OCI-LY7 (cell line): Measurements from ENCODE around the gene PRKAB1. TPM values are rescaled to one million over a fixed set of nuclear protein-coding genes. Genes with fewer than 3 reads are reported as not detected.

Experiments
- BruUV-seq: library from RNA; stranded (reverse); fragments of 400-500 nt; replicated peaks from 2 replicates; lab custom pipeline; 2021; lab: Mats Ljungman, UMichigan
- CTCF ChIA-PET: fragments of 300-600 bp; sonication (Branson Sonifier 250); formaldehyde crosslinking; loops from one replicate; lab custom pipeline; 2022; ENCODE audit warnings: antibody characterized with exemption; ENCODE audit not compliant: unreplicated experiment; lab: Charles Lee
- POLR2A ChIA-PET: fragments of 300-600 bp; sonication (Branson Sonifier 250); formaldehyde crosslinking; loops from one replicate; lab custom pipeline; 2022; ENCODE audit warnings: antibody characterized with exemption; lab: Charles Lee
- DNase-seq: peaks from one replicate; pipeline ENCODE4 v3.0.0-alpha.2; 2015; ENCODE audit warnings: low spot score
- H2AFZ ChIP-seq: fragments of 200-600 bp; sonication (generic), shearing (Covaris generic); 2 replicates; pipeline ENCODE4 v1.6.1; 2014; ENCODE audit warnings: mild to moderate bottlenecking, antibody characterized with exemption, low read length, moderate library complexity
- H3K27ac ChIP-seq: fragments of 200-600 bp; sonication (generic); 2 replicates; pipeline ENCODE4 v1.5.1; 2014; ENCODE audit warnings: mixed run types, low read depth, mild to moderate bottlenecking, moderate library complexity, low read length, inconsistent platforms; ENCODE audit not compliant: poor library complexity, severe bottlenecking
- H3K36me3 ChIP-seq: fragments of 200-600 bp; sonication (generic); 2 replicates; pipeline ENCODE4 v1.6.1; 2014; ENCODE audit warnings: mild to moderate bottlenecking, antibody characterized with exemption, low read length, moderate library complexity, mixed read lengths; ENCODE audit not compliant: insufficient read depth
- H3K4me1 ChIP-seq: fragments of 200-600 bp; sonication (generic); 2 replicates; pipeline ENCODE4 v1.5.1; 2014; ENCODE audit warnings: mild to moderate bottlenecking, low read length; ENCODE audit not compliant: insufficient read depth, poor library complexity, severe bottlenecking
- H3K4me2 ChIP-seq: fragments of 200-600 bp; sonication (generic); 2 replicates; pipeline ENCODE4 v1.6.1; 2014; ENCODE audit warnings: mild to moderate bottlenecking, low read length
- H3K4me3 ChIP-seq: fragments of 200-600 bp; sonication (generic); 2 replicates; pipeline ENCODE4 v1.5.1; 2014; ENCODE audit warnings: mild to moderate bottlenecking, low read depth, low read length; ENCODE audit not compliant: poor library complexity, severe bottlenecking
- H3K79me2 ChIP-seq: fragments of 200-600 bp; sonication (generic); 2 replicates; pipeline ENCODE4 v1.6.1; 2016; ENCODE audit warnings: low read depth, mild to moderate bottlenecking, low read length, moderate library complexity, mixed read lengths; ENCODE audit not compliant: insufficient read depth
- H3K9me2 ChIP-seq: fragments of 200-600 bp; sonication (generic); 2 replicates; pipeline ENCODE4 v1.6.1; 2016; ENCODE audit warnings: mild to moderate bottlenecking, low read length, mixed read lengths; ENCODE audit not compliant: insufficient read depth
- H3K9me3 ChIP-seq: fragments of 200-600 bp; sonication (generic); 2 replicates; pipeline ENCODE4 v1.6.1; 2014; ENCODE audit warnings: mild to moderate bottlenecking, mixed run types, low read length, mixed read lengths
- H4K20me1 ChIP-seq: fragments of 200-600 bp; sonication (generic); 2 replicates; pipeline ENCODE4 v1.6.1; 2014; ENCODE audit warnings: mild to moderate bottlenecking, antibody characterized with exemption, low read length, moderate library complexity, mixed read lengths; ENCODE audit not compliant: insufficient read depth
- CTCF ChIP-seq: fragments of 200-600 bp; sonication (generic); conservative IDR thresholded peaks from 2 replicates; pipeline ENCODE4 v1.5.1; 2014; ENCODE audit warnings: mild to moderate bottlenecking, antibody characterized with exemption, low read length, moderate library complexity, mixed read lengths
- EZH2phosphoT487 ChIP-seq: fragments of 200-600 bp; sonication (generic); IDR thresholded peaks from 2 replicates; pipeline ENCODE4 v1.6.1; 2018; ENCODE audit warnings: low read depth, borderline replicate concordance, mild to moderate bottlenecking, mixed run types, antibody characterized with exemption, low read length, moderate library complexity, mixed read lengths
- intact Hi-C: fragments of 100-400 bp; cut with micrococcal nuclease; formaldehyde crosslinking; loops from one replicate; pipeline ENCODE4 v1.10.0; 2022; ENCODE audit not compliant: unreplicated experiment
- total RNA-seq, 2 experiments: library from RNA; depleted of rRNA in 1 of 2; stranded (reverse); fragments of >200 nt in 1 of 2; shearing (Covaris generic) in 1 of 2; gene quantifications; 2 replicates each; pipeline ENCODE4 v1.2.3, GENCODE V29; 2014 to 2022

The PRKAB1 gene
- total RNA-seq, 2 experiments from 2014 or later, result 32.4 to 45.1 TPM

GRCh38 chr12:119681728-119682638, 14.1 kb downstream of the PRKAB1 start:
- intact Hi-C loops, result no loop called here
- Histone ChIP-seq H3K9me2 (no peaks in the 10 kb centered on the region), H3K4me3 (peak overlapping the region; percentile 15), H3K4me1 (peaks cover 19% of the 10 kb centered on the region), H3K79me2 (no peaks in the 10 kb centered on the region), H3K9me3 (no peaks in the 10 kb centered on the region), H2AFZ (0 out of 2 replicates have a peak overlapping the region, but pooled peaks have one; percentile 10), H4K20me1 (no peaks in the 10 kb centered on the region), H3K4me2 (peak overlapping the region; percentile 61), H3K36me3 (peaks cover 83% of the 10 kb centered on the region), H3K27ac (peak overlapping the region; percentile 62)
- BruUV-seq, result no TSS peak
- DNase-seq, result no peak
- no peak for TF ChIP-seq CTCF
- no peak for TF ChIP-seq EZH2phosphoT487
- POLR2A ChIA-PET, result interaction anchor here (0.7 to 2.0 kb wide), 3 partner anchors 10 to 16 kb away, joined by 3 to 6 read pairs (median 4); no protein-coding TSS in a partner anchor
- CTCF ChIA-PET, result interaction anchor here (0.6 kb wide), 1 partner anchor 20 kb away, joined by 3 read pairs; no protein-coding TSS in a partner anchor

GRCh38 chr12:119682639-119683252, 14.8 kb downstream of the PRKAB1 start:
- H2AFZ ChIP-seq, result 0 out of 2 replicates have a peak overlapping the region, but pooled peaks have one; percentile 10
- no peaks in the 10 kb centered on the region for H4K20me1 ChIP-seq
- H3K36me3 ChIP-seq, result peaks cover 83% of the 10 kb centered on the region
- no peaks in the 10 kb centered on the region for H3K79me2 ChIP-seq
- POLR2A ChIA-PET, result interaction anchor here (0.7 to 2.0 kb wide), 3 partner anchors 11 to 16 kb away, joined by 3 to 6 read pairs (median 4); no protein-coding TSS in a partner anchor
- peak overlapping the region; percentile 15 for H3K4me3 ChIP-seq
- H3K4me1 ChIP-seq, result peaks cover 19% of the 10 kb centered on the region
- H3K4me2 ChIP-seq, result peak overlapping the region; percentile 61
- no peaks in the 10 kb centered on the region for H3K9me2 ChIP-seq
- BruUV-seq, result no TSS peak
- peak; percentile 48 for DNase-seq
- intact Hi-C loops, result no loop called here
- H3K27ac ChIP-seq, result peak overlapping the region; percentile 62
- CTCF ChIA-PET, result no interaction called here
- H3K9me3 ChIP-seq, result no peaks in the 10 kb centered on the region
- TF ChIP-seq EZH2phosphoT487, result no peak
- TF ChIP-seq CTCF, result no peak
